Parathyroid adenoma (tissue), 2 donors: ENCODE results near the gene PRX.

Experiments used
- H2AFZ ChIP-seq: fragments of 300-600 bp; sonication (generic); one replicate; pipeline ENCODE4 v1.7.0; 2017; ENCODE audit warnings: antibody characterized with exemption, mild to moderate bottlenecking
- H3K27ac ChIP-seq: fragments of 300-600 bp; sonication (generic); one replicate; pipeline ENCODE4 v1.7.0; 2017
- H3K27me3 ChIP-seq: fragments of 300-600 bp; sonication (generic); one replicate; pipeline ENCODE4 v1.7.0; 2017; ENCODE audit warnings: low read length; ENCODE audit not compliant: control insufficient read depth, insufficient read depth
- H3K36me3 ChIP-seq: fragments of 300-600 bp; sonication (generic); one replicate; pipeline ENCODE4 v1.7.0; 2017; ENCODE audit warnings: low read length; ENCODE audit not compliant: control insufficient read depth, insufficient read depth
- H3K4me1 ChIP-seq: fragments of 300-600 bp; sonication (generic); one replicate; pipeline ENCODE4 v1.7.0; 2017; ENCODE audit warnings: control low read depth
- H3K4me2 ChIP-seq: fragments of 300-600 bp; sonication (generic); one replicate; pipeline ENCODE4 v1.7.0; 2017; ENCODE audit warnings: low read length
- H3K4me3 ChIP-seq: fragments of 300-600 bp; sonication (generic); one replicate; pipeline ENCODE4 v1.7.0; 2017; ENCODE audit warnings: low read depth, low read length
- H3K79me2 ChIP-seq: fragments of 300-600 bp; sonication (generic); one replicate; pipeline ENCODE4 v1.7.0; 2017; ENCODE audit warnings: control low read depth
- H3K9ac ChIP-seq: fragments of 300-600 bp; sonication (generic); one replicate; pipeline ENCODE4 v1.7.0; 2017; ENCODE audit warnings: mild to moderate bottlenecking
- H3K9me3 ChIP-seq: fragments of 300-600 bp; sonication (generic); one replicate; pipeline ENCODE4 v1.7.0; 2017; ENCODE audit warnings: low read length; ENCODE audit not compliant: control insufficient read depth
- CTCF ChIP-seq: fragments of 300-600 bp; sonication (generic); IDR thresholded peaks from one replicate; pipeline ENCODE4 v1.7.0; 2017; ENCODE audit warnings: antibody characterized with exemption, mild to moderate bottlenecking
- donor health status: primary hyperparathyroidism.

The PRX gene

GRCh38 chr19:40383668-40384248 lies 29.4 kb downstream of the PRX start:
- TF ChIP-seq CTCF: no peak
- no peaks in the 10 kb centered on the region for H3K79me2 ChIP-seq
- no peak overlapping the region for H3K4me2 ChIP-seq
- H3K9me3 ChIP-seq: no peaks in the 10 kb centered on the region
- H3K4me3 ChIP-seq: no peak overlapping the region
- no peaks in the 10 kb centered on the region for H3K4me1 ChIP-seq
- no peak overlapping the region for H2AFZ ChIP-seq
- no peaks in the 10 kb centered on the region for H3K36me3 ChIP-seq
- no peak overlapping the region for H3K9ac ChIP-seq
- H3K27me3 ChIP-seq: no peaks in the 10 kb centered on the region
- H3K27ac ChIP-seq: no peak overlapping the region

- Histone ChIP-seq H3K9me3 (no peaks in the 10 kb centered on the region), H3K27ac (no peak overlapping the region), H3K4me3 (no peak overlapping the region), H3K9ac (no peak overlapping the region), H3K27me3 (no peaks in the 10 kb centered on the region), H3K79me2 (no peaks in the 10 kb centered on the region), H2AFZ (no peak overlapping the region), H3K4me2 (no peak overlapping the region), H3K4me1 (no peaks in the 10 kb centered on the region), H3K36me3 (no peaks in the 10 kb centered on the region)
- no peak for TF ChIP-seq CTCF
Observed at GRCh38 chr19:40381321-40381720, 31.9 kb downstream of the PRX start.

- no peaks in the 10 kb centered on the region for H3K79me2 ChIP-seq
- H3K4me1 ChIP-seq: no peaks in the 10 kb centered on the region
- H3K4me3 ChIP-seq: no peak overlapping the region
- H3K9ac ChIP-seq: no peak overlapping the region
- H3K27me3 ChIP-seq: no peaks in the 10 kb centered on the region
- H3K27ac ChIP-seq: no peak overlapping the region
- H2AFZ ChIP-seq: no peak overlapping the region
- no peaks in the 10 kb centered on the region for H3K36me3 ChIP-seq
- H3K9me3 ChIP-seq: no peaks in the 10 kb centered on the region
- H3K4me2 ChIP-seq: no peak overlapping the region
- no peak for TF ChIP-seq CTCF
Observed at GRCh38 chr19:40380199-40381037, 32.8 kb downstream of the PRX start.

GRCh38 chr19:40379446-40380198 lies 33.6 kb downstream of the PRX start:
- no peaks in the 10 kb centered on the region for H3K4me1 ChIP-seq
- no peaks in the 10 kb centered on the region for H3K27me3 ChIP-seq
- H3K36me3 ChIP-seq: no peaks in the 10 kb centered on the region
- TF ChIP-seq CTCF: no peak
- H3K9me3 ChIP-seq: no peaks in the 10 kb centered on the region
- no peak overlapping the region for H3K4me3 ChIP-seq
- no peak overlapping the region for H3K9ac ChIP-seq
- H3K27ac ChIP-seq: no peak overlapping the region
- H2AFZ ChIP-seq: no peak overlapping the region
- H3K79me2 ChIP-seq: no peaks in the 10 kb centered on the region
- H3K4me2 ChIP-seq: no peak overlapping the region
